Endothelial cell of umbilical vein (primary cell): ENCODE measurements around the gene STMN3. TPM values are rescaled to one million over a fixed set of nuclear protein-coding genes. Genes with fewer than 3 reads are reported as not detected.

Experiments
- BruUV-seq: library from RNA; stranded (reverse); fragments of 400-500 nt; replicated peaks from 2 replicates; lab custom pipeline; 2021; lab: Mats Ljungman, UMichigan
- CTCF ChIA-PET: fragments of 300-600, 350-600 bp; sonication (Branson Sonifier 250); formaldehyde crosslinking; loops from one replicate; lab custom pipeline; 2021; ENCODE audit warnings: antibody characterized with exemption, inconsistent platforms; lab: Charles Lee
- POLR2A ChIA-PET: fragments of 300-600, 350-600 bp; sonication (Branson Sonifier 250); formaldehyde crosslinking; loops from one replicate; lab custom pipeline; 2021; ENCODE audit warnings: antibody characterized with exemption, inconsistent platforms; lab: Charles Lee
- DNase-seq: peaks from one replicate; pipeline ENCODE4 v3.0.0-alpha.2; 2011; ENCODE audit warnings: low read depth, low spot score
- FAIRE-seq: peaks from 2 replicates; lab custom pipeline; 2011; peaks lifted over from hg19 to GRCh38; lab: Jason Lieb, UNC
- H2AFZ ChIP-seq: 2 replicates; pipeline ENCODE4 v1.6.0; 2012; ENCODE audit warnings: low read depth, low read length, control low read depth, inconsistent platforms
- H3K27ac ChIP-seq: 2 replicates; pipeline ENCODE4 v1.5.1; 2011; ENCODE audit warnings: low read depth, mild to moderate bottlenecking, control low read depth, low read length, moderate library complexity; ENCODE audit not compliant: insufficient read depth
- H3K27me3 ChIP-seq, 2 experiments: 2 replicates each; pipeline versions ENCODE4 v1.6.0 to v1.6.1; 2011; ENCODE audit warnings: low read length in 2 of 2, mixed read lengths in 1 of 2; ENCODE audit not compliant: control insufficient read depth in 2 of 2, insufficient read depth in 2 of 2
- H3K36me3 ChIP-seq, 2 experiments: 2 replicates in 1 of 2; 3 replicates in 1 of 2; pipeline ENCODE4 v1.5.1; 2011; ENCODE audit warnings: low read length in 2 of 2, mild to moderate bottlenecking in 1 of 2, moderate library complexity in 1 of 2; ENCODE audit not compliant: control insufficient read depth in 2 of 2, insufficient read depth in 2 of 2; ENCODE audit errors: extremely low read depth in 1 of 2
- H3K4me1 ChIP-seq: 3 replicates; pipeline ENCODE4 v1.5.1; 2011; ENCODE audit warnings: mild to moderate bottlenecking, low read length; ENCODE audit not compliant: control insufficient read depth, insufficient read depth; ENCODE audit errors: extremely low read depth
- H3K4me2 ChIP-seq: 2 replicates; pipeline ENCODE4 v1.6.1; 2011; ENCODE audit warnings: low read length, control low read depth, mixed read lengths; ENCODE audit not compliant: insufficient read depth
- H3K4me3 ChIP-seq, 3 experiments: fragments of 200-600 bp in 1 of 3; sonication (generic), shearing (Covaris generic) in 1 of 3; replicated peaks in 1 of 3; 2 replicates each; pipeline ENCODE4 v1.5.1; 2011 to 2016; ENCODE audit warnings: control low read depth in 3 of 3, low read length in 3 of 3, mild to moderate bottlenecking in 2 of 3, inconsistent platforms in 1 of 3, low read depth in 1 of 3, moderate library complexity in 1 of 3; ENCODE audit not compliant: insufficient read depth in 1 of 3
- H3K79me2 ChIP-seq: 2 replicates; pipeline ENCODE4 v1.6.0; 2012; ENCODE audit warnings: low read length, inconsistent platforms; ENCODE audit not compliant: control insufficient read depth, insufficient read depth
- H3K9ac ChIP-seq: replicated peaks from 2 replicates; pipeline ENCODE3; 2011; ENCODE audit warnings: low read length, control low read depth; ENCODE audit not compliant: insufficient read depth; ENCODE audit errors: extremely low read depth
- H3K9me1 ChIP-seq: replicated peaks from 3 replicates; pipeline ENCODE4 v1.6.0; 2011; ENCODE audit warnings: mild to moderate bottlenecking, low read length; ENCODE audit not compliant: control insufficient read depth, insufficient read depth; ENCODE audit errors: extremely low read depth
- H3K9me3 ChIP-seq: replicated peaks from 2 replicates; pipeline ENCODE4 v1.5.1; 2012; ENCODE audit warnings: low read length, inconsistent platforms; ENCODE audit not compliant: control insufficient read depth, insufficient read depth
- H4K20me1 ChIP-seq: replicated peaks from 2 replicates; pipeline ENCODE3; 2011; ENCODE audit warnings: mild to moderate bottlenecking, low read length; ENCODE audit not compliant: control insufficient read depth, insufficient read depth; ENCODE audit errors: extremely low read depth
- CTCF ChIP-seq, 2 donors: IDR thresholded peaks; 1 replicate in 1 of 2; 2 replicates in 1 of 2; pipeline ENCODE4 v1.5.1; 2011; ENCODE audit warnings: low read length in 2 of 2, mild to moderate bottlenecking in 2 of 2, moderate library complexity in 2 of 2, control low read depth in 1 of 2, inconsistent platforms in 1 of 2, low read depth in 1 of 2; ENCODE audit not compliant: insufficient read depth in 1 of 2; ENCODE audit errors: extremely low read depth in 1 of 2
- EZH2 ChIP-seq: IDR thresholded peaks from 2 replicates; pipeline ENCODE4 v1.6.1; 2012; ENCODE audit warnings: borderline replicate concordance, low read depth, mild to moderate bottlenecking, moderate library complexity, low read length, inconsistent platforms; ENCODE audit not compliant: severe bottlenecking
- FOS ChIP-seq: IDR thresholded peaks from 2 replicates; pipeline ENCODE4 v1.6.1; 2011; ENCODE audit warnings: mild to moderate bottlenecking, low read length, moderate library complexity, borderline replicate concordance; ENCODE audit not compliant: insufficient read depth
- GATA2 ChIP-seq: IDR thresholded peaks from 2 replicates; pipeline ENCODE4 v1.7.0; 2011; ENCODE audit warnings: low read depth, mild to moderate bottlenecking, moderate library complexity, mixed read lengths, low read length; ENCODE audit not compliant: insufficient read length, insufficient read depth
- JUN ChIP-seq: IDR thresholded peaks from 2 replicates; pipeline ENCODE4 v1.6.1; 2011; ENCODE audit warnings: borderline replicate concordance, low read depth; ENCODE audit not compliant: insufficient read length, insufficient read depth
- MAX ChIP-seq: IDR thresholded peaks from 2 replicates; pipeline ENCODE4 v1.6.1; 2011; ENCODE audit not compliant: insufficient read depth, insufficient read length
- MYC ChIP-seq: IDR thresholded peaks from one replicate; pipeline ENCODE4 v1.6.1; 2011; ENCODE audit warnings: mild to moderate bottlenecking, low read depth, low read length
- POLR2A ChIP-seq: IDR thresholded peaks from 2 replicates; pipeline ENCODE4 v1.6.1; 2012; ENCODE audit warnings: low read depth, mild to moderate bottlenecking, control low read depth, low read length
- POLR2AphosphoS5 ChIP-seq: IDR thresholded peaks from 2 replicates; pipeline ENCODE4 v1.6.1; 2012; ENCODE audit warnings: low read depth, mild to moderate bottlenecking, control low read depth, low read length, moderate library complexity; ENCODE audit not compliant: insufficient read depth
- dilution Hi-C: fragments of 300-500 bp; cut with MboI; formaldehyde crosslinking; loops from one replicate; pipeline ENCODE4 v1.15.0; 2019; ENCODE audit warnings: low sequenced_read_pairs; ENCODE audit not compliant: extremely low pct_ligation_motif_present
- intact Hi-C: fragments of 100-400 bp; cut with micrococcal nuclease; formaldehyde crosslinking; loops from one replicate; pipeline ENCODE4 v1.10.0; 2022
- polyA plus RNA-seq, 4 experiments: library from polyadenylated mRNA; depleted of rRNA in 3 of 4; stranded (reverse) in 3 of 4; unstranded in 1 of 4; fragments of >200 nt; gene quantifications; 2 replicates each; pipeline versions ENCODE4 v1.2.1 to v1.2.3, GENCODE V29; 2011 to 2012; ENCODE audit warnings: missing spikeins in 1 of 4
- total RNA-seq: library from RNA; stranded (reverse); gene quantifications from 2 replicates; pipeline ENCODE4 v1.2.3, GENCODE V29; 2021

STMN3 gene
- total and polyA plus RNA-seq, 2 donors (not counting 3 experiments of a cell fraction or from before 2014, with no cell fraction given): 1.7 to 4.7 TPM

- H3K27ac ChIP-seq: peak overlapping the region; percentile 51
- BruUV-seq: no TSS peak
- ChIA-PET POLR2A (interaction anchor here (0.6 to 1.4 kb wide), 3 partner anchors 14 to 238 kb away, joined by 3 to 10 read pairs (median 5); partner anchors contain the start of genes HELZ2 and TPD52L2), CTCF (interaction anchor here (0.7 to 1.1 kb wide), 6 partner anchors 9 to 347 kb away, joined by 3 to 7 read pairs (median 3); partner anchors contain the start of genes ARFRP1 and ZGPAT)
- no peaks in the 10 kb centered on the region for H3K36me3 ChIP-seq
- TF ChIP-seq FOS (no peak), GATA2 (no peak), POLR2A (peak; percentile 83), POLR2AphosphoS5 (peak; percentile 90), JUN (no peak), EZH2 (no peak), MAX (no peak), CTCF (IDR thresholded peaks at IDR 0.05; ENCODE audit: extremely low read depth in 1 of 2, insufficient read depth in 1 of 2, low read depth in 1 of 2, low read length in 2 of 2) (no peak), MYC (no peak)
- dilution Hi-C loops: no loop called here
- intact Hi-C loops: loop anchor here (1.0 to 5.0 kb wide), 4 partner anchors 55 to 113 kb away; partner anchors contain the start of genes ARFRP1, HELZ2 and ZGPAT
- no peaks in the 10 kb centered on the region for H3K9me1 ChIP-seq
- peak overlapping the region; percentile 70 for H2AFZ ChIP-seq
- peak; percentile 59 for FAIRE-seq
- H3K4me3 ChIP-seq: peak overlapping the region; percentile 82 to 100 (median 88)
- no peaks in the 10 kb centered on the region for H4K20me1 ChIP-seq
- DNase-seq: peak; percentile 93
- H3K4me1 ChIP-seq: peaks cover 16% of the 10 kb centered on the region
- peak overlapping the region; percentile 88 for H3K9ac ChIP-seq
- no peaks in the 10 kb centered on the region for H3K27me3 ChIP-seq
- peak overlapping the region; percentile 95 for H3K4me2 ChIP-seq
- H3K79me2 ChIP-seq: peaks cover 40% of the 10 kb centered on the region
- H3K9me3 ChIP-seq: no peaks in the 10 kb centered on the region
These were observed 26.0 kb downstream of the STMN3 start for GRCh38 chr20:63627129-63627750.
